Liver (tissue), 9 donors: ENCODE measurements around the gene TMEM106B. TPM values are rescaled to one million over a fixed set of nuclear protein-coding genes. Genes with fewer than 3 reads are reported as not detected.

ENCODE experiments used
- DNase-seq: peaks from one replicate; pipeline ENCODE4 v3.0.0-alpha.2; 2017; ENCODE audit warnings: low spot score
- H3K27ac ChIP-seq, 2 donors: one replicate each; pipeline ENCODE4 v1.7.0; 2013; ENCODE audit warnings: inconsistent platforms in 2 of 2, low read length in 2 of 2, control low read depth in 1 of 2, low read depth in 1 of 2, mild to moderate bottlenecking in 1 of 2
- H3K27me3 ChIP-seq, 4 donors: one replicate each; pipeline versions ENCODE4 v1.6.1 to v1.7.0; 2013; ENCODE audit warnings: low read length in 3 of 4, inconsistent platforms in 1 of 4, mild to moderate bottlenecking in 1 of 4, moderate library complexity in 1 of 4; ENCODE audit not compliant: control insufficient read depth in 4 of 4, insufficient read depth in 4 of 4
- H3K36me3 ChIP-seq, 4 donors: one replicate each; pipeline versions ENCODE4 v1.6.1 to v1.7.0; 2013; ENCODE audit warnings: low read length in 3 of 4, mild to moderate bottlenecking in 3 of 4, low read depth in 1 of 4, moderate library complexity in 1 of 4; ENCODE audit not compliant: control insufficient read depth in 4 of 4, insufficient read depth in 3 of 4
- H3K4me1 ChIP-seq, 4 donors: one replicate each; pipeline versions ENCODE4 v1.6.1 to v1.7.0; 2013; ENCODE audit warnings: low read length in 3 of 4, mild to moderate bottlenecking in 3 of 4, moderate library complexity in 1 of 4; ENCODE audit not compliant: control insufficient read depth in 4 of 4, insufficient read depth in 4 of 4
- H3K4me3 ChIP-seq, 3 donors: one replicate each; pipeline versions ENCODE4 v1.6.1 to v1.7.0; 2013; ENCODE audit warnings: low read length in 3 of 3, control low read depth in 1 of 3, low read depth in 1 of 3, mild to moderate bottlenecking in 1 of 3
- H3K9ac ChIP-seq, 2 donors: one replicate each; pipeline ENCODE4 v1.7.0; 2013; ENCODE audit warnings: low read length in 2 of 2, mild to moderate bottlenecking in 2 of 2, moderate library complexity in 2 of 2, control low read depth in 1 of 2, low read depth in 1 of 2
- H3K9me3 ChIP-seq, 4 donors: one replicate each; pipeline versions ENCODE4 v1.6.1 to v1.7.0; 2013; ENCODE audit warnings: low read length in 3 of 4; ENCODE audit not compliant: control insufficient read depth in 4 of 4
- ATF3 ChIP-seq: IDR thresholded peaks from 2 replicates; pipeline ENCODE4 v1.6.1; 2016; ENCODE audit warnings: antibody characterized with exemption
- CTCF ChIP-seq: fragments of 150-350 bp; IDR thresholded peaks from 2 replicates; pipeline ENCODE4 v1.5.1; 2017; ENCODE audit warnings: improper control_type of control experiment, low read depth, low read length; ENCODE audit not compliant: missing input control
- EGR1 ChIP-seq, 2 donors: IDR thresholded peaks; 2 replicates each; pipeline ENCODE4 v1.6.1; 2016 to 2018; ENCODE audit warnings: antibody characterized with exemption in 2 of 2, low read depth in 2 of 2
- FOXA1 ChIP-seq: IDR thresholded peaks from 2 replicates; pipeline ENCODE4 v1.6.1; 2016; ENCODE audit warnings: antibody characterized with exemption
- FOXA2 ChIP-seq: IDR thresholded peaks from 2 replicates; pipeline ENCODE4 v1.6.1; 2016; ENCODE audit warnings: antibody characterized with exemption
- GABPA ChIP-seq, 2 donors: IDR thresholded peaks in 1 of 2; conservative IDR thresholded peaks in 1 of 2; 2 replicates each; pipeline ENCODE4 v1.6.1; 2016; ENCODE audit warnings: antibody characterized with exemption in 2 of 2, mild to moderate bottlenecking in 1 of 2, moderate library complexity in 1 of 2
- HNF4A ChIP-seq, 2 donors: conservative IDR thresholded peaks; 2 replicates each; pipeline ENCODE4 v1.6.1; 2016; ENCODE audit warnings: antibody characterized with exemption in 2 of 2, mild to moderate bottlenecking in 2 of 2
- HNF4G ChIP-seq: IDR thresholded peaks from 2 replicates; pipeline ENCODE4 v1.6.1; 2016; ENCODE audit warnings: antibody characterized with exemption
- JUND ChIP-seq, 2 donors: IDR thresholded peaks; 2 replicates each; pipeline ENCODE4 v1.6.1; 2016; ENCODE audit warnings: antibody characterized with exemption in 2 of 2
- MAX ChIP-seq: IDR thresholded peaks from 2 replicates; pipeline ENCODE4 v1.6.1; 2016; ENCODE audit warnings: antibody characterized with exemption
- NR2F2 ChIP-seq: IDR thresholded peaks from 2 replicates; pipeline ENCODE4 v1.6.1; 2016; ENCODE audit warnings: antibody characterized with exemption
- RAD21 ChIP-seq, 2 donors: IDR thresholded peaks; 2 replicates each; pipeline ENCODE4 v1.6.1; 2016; ENCODE audit warnings: antibody characterized with exemption in 2 of 2, mild to moderate bottlenecking in 2 of 2
- REST ChIP-seq: IDR thresholded peaks from 2 replicates; pipeline ENCODE4 v1.6.1; 2016; ENCODE audit warnings: antibody characterized with exemption, mild to moderate bottlenecking
- RXRA ChIP-seq, 2 donors: IDR thresholded peaks; 2 replicates each; pipeline ENCODE4 v1.6.1; 2017 to 2018; ENCODE audit warnings: antibody characterized with exemption in 2 of 2, mild to moderate bottlenecking in 1 of 2
- SP1 ChIP-seq: IDR thresholded peaks from 2 replicates; pipeline ENCODE4 v1.6.1; 2018; ENCODE audit warnings: antibody characterized with exemption, mild to moderate bottlenecking
- TAF1 ChIP-seq: conservative IDR thresholded peaks from 2 replicates; pipeline ENCODE4 v1.6.1; 2016; ENCODE audit warnings: antibody characterized with exemption, mild to moderate bottlenecking
- YY1 ChIP-seq: IDR thresholded peaks from 2 replicates; pipeline ENCODE4 v1.6.1; 2016; ENCODE audit warnings: antibody characterized with exemption, mild to moderate bottlenecking
- ZBTB33 ChIP-seq: IDR thresholded peaks from 2 replicates; pipeline ENCODE4 v1.6.1; 2016; ENCODE audit warnings: antibody characterized with exemption
- WGBS: extraction: QIAGEN DNeasy Blood & Tissue Kit; methylation state at CpG from one replicate; pipeline ENCODE4 v1.1.7; 2013; 5-methylcytosine and 5-hydroxymethylcytosine counted together
- polyA plus RNA-seq, 2 donors: library from polyadenylated mRNA; stranded (reverse) in 1 of 2; unstranded in 1 of 2; fragments of 200-250 nt in 1 of 2; fragments of >200 nt in 1 of 2; fragmentation: Nextera tagmentation in 1 of 2; extraction: Ambion mirVana in 1 of 2; gene quantifications; one replicate each; pipeline versions ENCODE4 v1.2.1 to v1.2.3, GENCODE V29; 2013 to 2015
- total RNA-seq, 2 donors: library from RNA; depleted of rRNA; stranded (reverse); fragments of >200 nt; gene quantifications; one replicate each; pipeline ENCODE4 v1.2.3, GENCODE V29; 2014
- donor health status: healthy.
- donor health status: healthy.
- donor health status: healthy.
- donor health status: healthy.
- donor health status: healthy.

The TMEM106B gene
- total and polyA plus RNA-seq, 4 donors, result 18.6 to 70.2 (median 27.2) TPM

- no peak for DNase-seq
- Histone ChIP-seq H3K27ac (no peak overlapping the region), H3K36me3 (no peaks in the 10 kb centered on the region), H3K9me3 (no peaks in the 10 kb centered on the region), H3K4me1 (no peaks in the 10 kb centered on the region), H3K9ac (no peak overlapping the region), H3K27me3 (no peaks in the 10 kb centered on the region), H3K4me3 (no peak overlapping the region)
- no peak for TF ChIP-seq JUND (IDR thresholded peaks at IDR 0.05)
- no peak for TF ChIP-seq YY1
Observed at GRCh38 chr7:12194426-12194825, 16.7 kb upstream of the TMEM106B start.

GRCh38 chr7:12196386-12196785 is 14.7 kb upstream of the TMEM106B start:
- Histone ChIP-seq H3K27me3 (no peaks in the 10 kb centered on the region), H3K9me3 (no peaks in the 10 kb centered on the region), H3K36me3 (no peaks in the 10 kb centered on the region), H3K27ac (no peak overlapping the region), H3K4me3 (no peak overlapping the region), H3K4me1 (no peaks in the 10 kb centered on the region), H3K9ac (no peak overlapping the region)
- TF ChIP-seq RXRA (IDR thresholded peaks at IDR 0.05) (no peak), RAD21 (IDR thresholded peaks at IDR 0.05) (no peak), YY1 (no peak), HNF4A (conservative IDR thresholded peaks at IDR 0.05) (no peak), FOXA1 (no peak), ATF3 (no peak), MAX (no peak), ZBTB33 (no peak), REST (no peak), NR2F2 (no peak), SP1 (no peak), JUND (IDR thresholded peaks at IDR 0.05) (no peak), FOXA2 (no peak), CTCF (no peak), GABPA (IDR thresholded peaks at IDR 0.05 in 1 of 2, conservative IDR thresholded peaks at IDR 0.05 in 1 of 2) (no peak), HNF4G (no peak), TAF1 (no peak), EGR1 (IDR thresholded peaks at IDR 0.05; ENCODE audit: low read depth in 2 of 2) (no peak)
- DNase-seq, result no peak
- 87% methylated on average over 2 of the region's 2 CpGs for WGBS
